Neutrophil (primary cell): Measurements from ENCODE around the gene ERN2.
"Not testable (repeated sequence)": the region's sequence is repeated elsewhere in the genome, so short reads cannot be mapped to it uniquely, and the experiment has no call there.

Experiments used
- H3K27ac ChIP-seq: fragments of 200-600 bp; sonication (generic); 2 replicates; pipeline ENCODE4 v1.5.1; 2016; ENCODE audit warnings: mild to moderate bottlenecking, moderate library complexity
- H3K27me3 ChIP-seq: fragments of 200-600 bp; sonication (generic); 2 replicates; pipeline ENCODE4 v1.6.0; 2016; ENCODE audit warnings: mild to moderate bottlenecking
- H3K36me3 ChIP-seq: fragments of 200-600 bp; sonication (generic); 2 replicates; pipeline ENCODE4 v1.5.1; 2017
- H3K4me1 ChIP-seq, 2 experiments: fragments of 200-600 bp in 1 of 2; sonication (generic) in 1 of 2; 1 replicate in 1 of 2; 2 replicates in 1 of 2; pipeline versions ENCODE4 v1.5.1 to v1.6.1; 2013 to 2016; ENCODE audit warnings: low read depth in 1 of 2, low read length in 1 of 2, mild to moderate bottlenecking in 1 of 2, moderate library complexity in 1 of 2; ENCODE audit not compliant: control insufficient read depth in 1 of 2, insufficient read depth in 1 of 2
- H3K4me3 ChIP-seq, 2 experiments: fragments of 200-600 bp in 1 of 2; sonication (generic) in 1 of 2; 1 replicate in 1 of 2; 2 replicates in 1 of 2; pipeline ENCODE4 v1.5.1; 2013 to 2016; ENCODE audit warnings: low read depth in 1 of 2, low read length in 1 of 2, mild to moderate bottlenecking in 1 of 2, moderate library complexity in 1 of 2
- H3K9me3 ChIP-seq: fragments of 200-600 bp; sonication (generic); 2 replicates; pipeline ENCODE4 v1.5.1; 2016
- CTCF ChIP-seq: fragments of 200-600 bp; sonication (generic); IDR thresholded peaks from 2 replicates; pipeline ENCODE4 v1.5.1; 2016; ENCODE audit warnings: antibody characterized with exemption

Gene ERN2

GRCh38 chr16:23726710-23727109 is 13.7 kb upstream of the ERN2 start:
- Histone ChIP-seq H3K4me3 (no peak overlapping the region), H3K27me3 (peaks cover 4% of the 10 kb centered on the region), H3K4me1 (no peaks in the 10 kb centered on the region), H3K27ac (no peak overlapping the region), H3K9me3 (no peaks in the 10 kb centered on the region), H3K36me3 (no peaks in the 10 kb centered on the region)
- TF ChIP-seq CTCF = no peak

GRCh38 chr16:23724785-23725131 is 11.7 kb upstream of the ERN2 start:
- H3K36me3 ChIP-seq = no peaks in the 10 kb centered on the region
- no peak for TF ChIP-seq CTCF
- H3K9me3 ChIP-seq = no peaks in the 10 kb centered on the region
- H3K4me1 ChIP-seq = no peaks in the 10 kb centered on the region
- no peak overlapping the region for H3K4me3 ChIP-seq
- H3K27me3 ChIP-seq = peaks cover 23% of the 10 kb centered on the region
- no peak overlapping the region for H3K27ac ChIP-seq

GRCh38 chr16:23724096-23724784 is 11.2 kb upstream of the ERN2 start:
- H3K27me3 ChIP-seq = peaks cover 27% of the 10 kb centered on the region
- H3K27ac ChIP-seq = no peak overlapping the region
- H3K36me3 ChIP-seq = no peaks in the 10 kb centered on the region
- H3K4me1 ChIP-seq = no peaks in the 10 kb centered on the region
- H3K9me3 ChIP-seq = no peaks in the 10 kb centered on the region
- H3K4me3 ChIP-seq = no peak overlapping the region
- TF ChIP-seq CTCF = no peak

- not testable (repeated sequence) for H3K4me3 ChIP-seq, H3K27ac ChIP-seq, H3K9me3 ChIP-seq, H3K36me3 ChIP-seq, H3K4me1 ChIP-seq
- peaks cover 41% of the 10 kb centered on the region for H3K27me3 ChIP-seq
Measured at GRCh38 chr16:23722613-23723240, 9.7 kb upstream of the ERN2 start.

GRCh38 chr16:23716484-23716883 is 3.5 kb upstream of the ERN2 start:
- H3K9me3 ChIP-seq = no peaks in the 10 kb centered on the region

More at GRCh38 chr16:23716484-23716883, 3.5 kb upstream of the ERN2 start:
- Histone ChIP-seq H3K36me3 (no peaks in the 10 kb centered on the region), H3K4me1 (no peaks in the 10 kb centered on the region), H3K27ac (no peak overlapping the region), H3K27me3 (peaks cover 97% of the 10 kb centered on the region), H3K4me3 (no peak overlapping the region)
- TF ChIP-seq CTCF = no peak
